GM18867 (cell line): ENCODE data around the gene MOB3A.

Experiments used
- ATAC-seq: cut with Tn5 transposase; IDR thresholded peaks from one replicate; pipeline ENCODE4 v1.9.1; 2021; ENCODE audit warnings: mild to moderate bottlenecking, moderate library complexity; ENCODE audit not compliant: unreplicated experiment

The MOB3A gene

DNA sequence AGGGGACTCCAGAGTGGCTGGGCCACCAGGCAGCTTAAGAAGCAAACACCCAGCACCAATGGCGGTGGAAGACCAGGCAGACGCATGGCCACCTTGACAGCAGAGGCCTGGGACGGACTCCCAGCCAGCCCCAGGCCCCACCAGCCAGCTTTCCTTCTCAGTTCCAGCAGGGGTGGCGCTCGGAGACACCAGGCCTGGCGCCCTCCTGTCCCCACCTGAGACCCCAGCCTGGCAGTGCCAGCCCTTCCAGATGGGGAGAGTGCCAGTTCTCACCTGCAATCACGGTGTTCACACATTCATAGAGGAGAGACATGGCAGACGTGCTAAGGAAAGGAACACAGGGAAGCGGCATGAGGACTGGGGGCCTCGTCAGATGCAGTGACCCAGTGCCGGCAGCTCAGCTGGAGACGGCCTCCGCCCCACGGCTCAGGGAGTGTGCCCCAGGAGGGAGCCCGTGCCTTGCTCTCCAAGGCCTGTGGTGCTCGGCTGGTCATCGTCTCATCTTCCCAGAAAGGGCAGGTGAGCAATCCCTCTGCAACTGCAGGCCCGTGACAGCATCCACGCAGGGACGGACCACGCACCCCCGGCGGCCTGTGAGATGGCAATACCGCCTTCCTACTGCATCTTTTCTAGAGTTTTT lies 30.9 kb upstream of the MOB3A start:
- ATAC-seq, result no peak

GRCh38 chr19:2123682-2124387 lies 27.7 kb upstream of the MOB3A start:
- no peak for ATAC-seq

GRCh38 chr19:2122982-2123381 lies 26.9 kb upstream of the MOB3A start:
- ATAC-seq, result no peak

DNA sequence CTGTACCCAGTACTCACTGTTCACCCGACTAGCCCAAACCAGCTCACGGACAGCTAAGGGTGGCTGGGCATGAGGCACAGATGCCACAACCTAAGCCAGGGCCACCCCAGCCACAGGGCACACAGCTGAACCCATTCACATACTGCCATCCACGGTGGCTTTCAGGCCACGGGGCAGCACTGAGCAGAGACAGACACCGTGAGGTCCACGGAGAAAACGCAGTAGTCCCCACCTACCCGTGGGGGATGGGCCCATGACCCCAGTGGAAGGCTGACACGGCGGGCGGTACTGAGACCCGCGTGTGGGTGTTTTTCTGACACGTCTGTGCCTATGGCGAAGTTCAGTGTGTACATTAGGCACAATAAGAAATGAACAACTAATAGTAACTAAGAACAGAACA lies 26.1 kb upstream of the MOB3A start:
- no peak for ATAC-seq

DNA sequence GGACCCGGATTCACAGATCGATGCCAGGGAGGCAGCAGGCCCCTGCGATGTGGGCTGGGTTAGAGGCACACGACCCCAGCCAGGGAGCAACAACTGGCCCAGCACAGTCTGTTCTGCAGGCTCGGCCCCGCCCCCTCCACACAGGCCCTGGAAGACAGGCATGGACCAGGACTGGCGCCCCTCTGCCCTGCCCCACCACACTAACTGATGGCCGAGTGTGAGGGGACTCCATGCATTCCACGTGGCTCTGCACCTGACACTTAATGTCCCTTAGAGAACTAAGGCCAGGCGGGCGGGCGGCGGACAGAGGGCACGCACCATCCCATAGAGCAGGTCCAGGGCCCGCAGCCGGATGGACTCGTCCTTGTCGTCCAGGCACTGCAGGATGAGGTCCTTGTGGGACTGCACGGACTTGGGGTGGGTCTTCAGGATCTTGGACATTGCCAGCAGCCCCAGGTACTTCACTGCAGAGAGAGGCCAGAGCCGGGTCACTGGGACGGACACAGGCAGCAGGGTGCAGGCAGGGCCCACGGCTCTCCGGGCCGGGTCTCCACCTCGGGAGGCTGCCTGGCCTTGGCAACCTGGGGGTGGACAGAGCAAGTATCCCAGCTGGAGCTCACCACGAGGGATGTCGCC lies 25.4 kb upstream of the MOB3A start:
- ATAC-seq, result no peak

DNA sequence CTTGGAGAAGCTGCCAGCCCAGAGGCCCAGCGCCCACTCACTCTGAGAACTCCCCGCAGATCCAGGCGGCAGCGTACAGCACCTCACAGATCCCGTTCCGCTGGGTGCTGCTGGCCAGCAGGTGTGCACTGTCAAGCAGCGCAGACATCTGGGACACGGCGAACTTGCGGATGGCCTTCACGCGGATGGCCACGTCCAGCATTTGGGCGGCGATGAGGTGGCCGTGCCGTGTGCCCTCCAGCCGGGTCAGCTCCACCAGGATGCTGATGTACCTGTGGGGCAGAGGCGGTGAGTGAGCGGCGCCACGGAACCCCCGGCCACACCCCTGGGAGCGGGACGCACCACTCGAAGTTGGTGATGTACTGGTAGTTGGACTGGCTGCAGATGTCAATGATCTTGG lies 24.7 kb upstream of the MOB3A start:
- no peak for ATAC-seq

DNA sequence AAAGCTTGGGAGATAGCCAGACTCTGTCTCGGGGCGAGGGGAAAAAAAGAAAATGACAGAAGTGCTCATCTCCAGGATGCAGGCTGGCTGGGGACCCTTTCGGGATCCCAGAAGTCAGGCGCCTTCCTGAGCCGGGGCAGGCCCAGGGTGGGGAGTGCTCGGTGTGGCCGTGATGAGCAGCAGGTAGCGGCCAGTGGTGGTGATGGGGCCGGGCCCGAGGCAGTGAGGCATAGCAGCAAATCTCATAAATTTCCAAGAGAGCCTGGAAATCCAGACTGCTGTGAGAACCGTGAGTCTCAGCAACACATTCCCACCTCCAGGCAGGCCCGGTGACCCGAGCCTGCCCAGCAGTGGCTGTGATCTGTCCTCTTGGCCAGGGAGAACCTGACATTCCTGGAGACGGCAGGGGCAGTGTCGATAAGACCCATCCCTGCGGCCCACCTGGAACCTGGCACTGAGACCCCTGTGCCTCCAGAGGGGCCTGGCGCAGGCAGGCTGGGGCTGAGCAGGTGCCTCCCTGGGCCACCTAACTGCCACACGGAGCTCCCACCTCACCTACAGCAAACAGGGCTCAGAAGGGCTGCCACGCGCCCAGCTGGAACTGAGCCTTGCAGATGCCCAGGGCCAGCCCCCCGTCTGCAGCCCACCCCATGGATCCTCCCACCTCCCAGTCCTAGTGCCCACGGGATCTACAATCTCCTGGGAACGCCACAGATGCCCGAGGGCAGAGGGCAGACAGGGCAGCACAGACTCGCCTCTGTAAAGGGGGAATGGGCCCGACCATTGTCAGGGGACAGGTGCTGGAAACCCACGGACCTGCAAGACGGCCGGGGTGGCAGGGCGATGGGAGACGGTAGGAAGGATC lies 24.0 kb upstream of the MOB3A start:
- ATAC-seq, result no peak

GRCh38 chr19:2118438-2118837 lies 22.3 kb upstream of the MOB3A start:
- ATAC-seq, result no peak

DNA sequence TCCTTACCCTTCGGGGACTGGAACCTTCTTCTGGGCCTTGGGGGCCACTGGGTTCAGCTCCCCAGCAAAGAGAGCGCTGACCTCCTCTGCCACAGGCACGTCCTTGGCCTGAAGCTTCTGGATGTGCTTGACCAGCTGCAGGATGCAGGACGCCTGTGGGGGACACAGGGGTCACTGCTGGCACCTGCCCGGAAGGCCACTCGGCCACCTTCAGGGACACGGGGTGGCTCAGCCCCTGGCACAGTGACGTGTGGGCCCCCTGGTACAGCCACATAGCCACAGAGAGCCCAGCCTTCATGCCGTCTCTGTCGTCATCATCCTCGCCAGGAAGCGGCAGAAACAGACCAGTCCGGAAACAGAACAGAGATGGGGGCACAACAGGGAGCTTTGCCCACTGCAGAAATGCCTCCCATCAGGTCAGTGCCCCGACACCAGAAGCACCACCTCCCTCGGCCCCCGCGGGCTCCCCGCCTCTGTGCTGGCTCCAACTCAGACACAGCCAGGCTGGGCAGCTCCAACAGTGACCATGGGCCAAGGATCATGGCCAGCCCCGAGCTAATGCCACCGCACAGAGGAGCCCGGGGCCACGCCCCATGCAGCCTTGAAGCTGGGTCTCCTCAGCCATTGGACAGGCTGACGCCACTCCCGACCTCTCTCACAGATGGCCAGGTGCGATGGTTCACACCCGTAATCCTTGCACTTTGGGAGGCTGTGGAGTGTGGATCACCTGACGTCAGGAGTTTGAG lies 21.3 kb upstream of the MOB3A start:
- no peak for ATAC-seq

DNA sequence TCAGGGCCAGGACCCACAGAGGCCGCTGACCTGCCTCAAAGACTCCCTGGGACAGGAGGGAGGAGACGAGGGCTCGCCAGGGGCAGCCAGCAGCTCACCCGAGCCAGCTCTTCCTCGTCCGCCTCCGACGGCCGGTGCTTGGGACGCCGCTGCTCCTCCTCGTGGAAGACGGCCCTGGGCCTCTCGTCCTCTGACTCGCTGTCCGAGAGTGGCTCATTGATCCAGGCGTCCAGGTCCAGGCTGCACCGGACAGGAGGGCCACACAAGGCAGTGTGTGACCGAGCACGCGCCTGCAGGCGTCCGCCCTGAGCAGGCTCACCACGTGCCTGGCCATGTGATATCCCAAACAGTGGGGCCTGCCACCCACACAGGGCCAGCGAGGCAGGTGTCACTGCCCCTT lies 20.4 kb upstream of the MOB3A start:
- no peak for ATAC-seq

- no peak for ATAC-seq
Observed at GRCh38 chr19:2115911-2116426, 19.8 kb upstream of the MOB3A start.

- no peak for ATAC-seq
Observed at GRCh38 chr19:2115324-2115723, 19.2 kb upstream of the MOB3A start.

GRCh38 chr19:2114821-2115220 lies 18.7 kb upstream of the MOB3A start:
- no peak for ATAC-seq

GRCh38 chr19:2114218-2114617 lies 18.1 kb upstream of the MOB3A start:
- ATAC-seq, result no peak

GRCh38 chr19:2113439-2114211 lies 17.5 kb upstream of the MOB3A start:
- no peak for ATAC-seq

GRCh38 chr19:2112516-2113320 lies 16.6 kb upstream of the MOB3A start:
- ATAC-seq, result no peak

DNA sequence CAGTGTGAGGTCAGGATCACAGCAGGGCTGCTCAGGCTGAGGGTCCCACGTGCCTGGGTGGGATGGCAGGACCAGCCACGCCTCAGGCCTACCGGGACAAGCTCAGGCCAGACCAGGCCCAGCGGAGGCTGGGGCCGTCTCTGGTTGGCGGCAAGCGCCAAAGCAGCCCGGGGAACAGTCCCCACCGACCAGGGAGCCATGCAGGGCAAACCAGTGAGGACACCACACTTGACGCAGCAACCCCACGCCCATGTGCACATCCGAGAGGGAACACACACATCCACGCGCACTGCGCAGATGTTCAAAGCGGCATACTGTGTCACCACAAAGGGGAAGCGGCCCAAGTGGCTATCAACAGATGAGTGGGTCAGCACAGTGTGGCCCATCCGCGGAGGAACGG lies 15.8 kb upstream of the MOB3A start:
- no peak for ATAC-seq

DNA sequence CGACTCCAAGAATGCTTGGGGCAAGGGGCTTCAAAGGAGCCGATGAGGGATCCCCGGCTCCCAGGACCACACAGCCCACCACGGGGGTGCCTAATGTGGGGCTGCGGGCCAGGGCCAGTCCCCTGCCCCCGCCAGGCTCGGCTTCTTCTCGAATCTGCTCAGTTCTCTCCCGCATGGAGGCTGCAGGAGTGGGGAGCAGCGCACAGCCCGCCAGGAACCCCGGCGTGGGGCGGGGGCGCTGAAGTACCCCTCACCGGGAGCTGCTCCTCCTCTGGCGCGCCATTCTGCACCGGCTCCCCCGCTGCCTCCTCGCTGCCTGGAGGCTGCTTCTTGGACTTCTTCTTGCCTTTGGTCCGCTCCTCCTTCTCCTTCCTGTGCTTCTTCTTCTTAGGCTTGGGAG lies 15.3 kb upstream of the MOB3A start:
- ATAC-seq, result no peak

DNA sequence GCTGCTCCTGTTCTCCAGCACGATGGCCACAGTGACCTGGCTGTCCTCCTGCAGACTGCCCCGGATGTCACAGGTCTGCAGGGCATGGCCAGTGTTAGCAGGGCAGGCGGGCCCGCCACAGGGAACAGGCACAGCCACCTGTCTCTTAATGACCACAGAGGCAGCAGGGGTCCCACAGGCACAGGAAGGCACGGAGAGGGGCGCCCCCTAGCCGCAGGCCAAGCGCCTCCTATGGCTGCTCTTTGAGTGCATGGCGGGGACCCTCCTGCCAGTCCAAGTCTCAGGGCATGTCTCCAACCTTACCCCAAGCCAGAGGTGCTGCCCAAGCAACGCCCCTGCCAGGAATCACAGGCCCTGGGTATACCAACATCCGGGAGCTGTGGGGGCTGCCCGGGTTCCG lies 14.7 kb upstream of the MOB3A start:
- ATAC-seq, result no peak
